ENCODE measurements around the gene GABRG3. TPM values are rescaled to one million over a fixed set of nuclear protein-coding genes. Genes with fewer than 3 reads are reported as not detected.

GABRG3 gene
- total and polyA plus RNA-seq, 2 of the 4 experiments (the other 2 are of a cell fraction): not detected

DNA sequence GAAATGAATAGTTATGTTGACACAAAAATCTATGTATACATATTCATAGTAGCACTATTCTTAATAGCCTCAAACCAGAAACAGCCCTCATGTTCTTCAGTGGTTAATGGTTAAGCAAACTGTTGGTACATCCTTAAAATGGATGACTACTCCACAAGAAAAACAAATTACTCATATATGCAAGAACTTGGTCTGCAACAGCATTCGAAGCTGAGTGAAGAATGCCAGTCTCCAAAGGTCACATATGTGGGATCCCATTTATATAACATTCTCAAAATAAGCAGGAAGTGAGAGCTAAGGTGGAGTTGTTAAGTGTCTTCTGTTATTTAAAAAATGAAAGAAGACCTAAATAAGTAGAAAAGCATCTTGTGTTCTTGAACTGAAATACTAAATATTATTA lies 365.7 kb downstream of the GABRG3 start:
- Histone ChIP-seq H2BK120ac (ENCODE audit: low read depth, low read length) (no peak overlapping the region), H2AK9ac (replicated peaks; ENCODE audit: low read depth, low read length, poor library complexity) (no peak overlapping the region), H3K4me2 (ENCODE audit: low read depth, low read length) (no peak overlapping the region), H3K9ac (ENCODE audit: low read depth, low read length) (no peak overlapping the region), H4K5ac (ENCODE audit: low read depth, low read length) (no peak overlapping the region), H3K27ac (ENCODE audit: insufficient read depth, low read length) (no peak overlapping the region), H4K8ac (ENCODE audit: low read depth in 2 of 2, low read length in 2 of 2) (no peak overlapping the region), H3K4me3 (ENCODE audit: insufficient read depth, low read depth, low read length) (no peak overlapping the region), H3K4ac (ENCODE audit: low read depth, low read length) (no peak overlapping the region), H2AFZ (replicated peaks; ENCODE audit: low read length, poor library complexity) (no peak overlapping the region), H3K9me3 (ENCODE audit: control insufficient read depth, insufficient read depth, low read length) (peaks cover 26% of the 10 kb centered on the region), H2BK5ac (ENCODE audit: low read depth, low read length, poor library complexity, severe bottlenecking) (no peak overlapping the region), H3K18ac (ENCODE audit: low read depth, low read length) (no peak overlapping the region), H3K56ac (ENCODE audit: extremely low read depth, insufficient read depth, low read length) (no peak overlapping the region), H3K14ac (replicated peaks; ENCODE audit: low read depth, low read length) (no peak overlapping the region), H4K91ac (ENCODE audit: insufficient read depth, low read depth, low read length) (no peak overlapping the region), H3K9me1 (ENCODE audit: insufficient read depth, low read length) (no peaks in the 10 kb centered on the region), H3K23ac (ENCODE audit: low read depth, low read length) (no peak overlapping the region), H3K36me3 (ENCODE audit: control insufficient read depth, insufficient read depth, low read length) (no peaks in the 10 kb centered on the region), H4K20me1 (ENCODE audit: insufficient read depth, low read length) (no peaks in the 10 kb centered on the region), H3K79me1 (ENCODE audit: low read depth in 1 of 2, low read length in 2 of 2) (no peaks in the 10 kb centered on the region), H2BK20ac (ENCODE audit: low read depth, low read length) (no peak overlapping the region), H2AK5ac (ENCODE audit: low read depth, low read length) (no peak overlapping the region), H3K27me3 (ENCODE audit: control insufficient read depth, insufficient read depth, low read length) (no peaks in the 10 kb centered on the region), H2BK15ac (ENCODE audit: low read depth, low read length) (no peak overlapping the region), H3K4me1 (ENCODE audit: control insufficient read depth, insufficient read depth, low read length) (no peaks in the 10 kb centered on the region)
- intact Hi-C loops (cut with micrococcal nuclease): no loop called here
- in situ Hi-C loops (cut with MboI; ENCODE audit: low sequenced_read_pairs): no loop called here
- no CpG with 5 or more reads among the region's 1 CpG for WGBS, 2 experiments (ENCODE audit: extremely low coverage in 2 of 2, insufficient read length in 1 of 2)
- dilution Hi-C loops (cut with HindIII; ENCODE audit: low sequenced_read_pairs, unreplicated experiment): no loop called here
- BruUV-seq (replicated peaks): no TSS peak
- TF ChIP-seq POLR2A (IDR thresholded peaks at IDR 0.05; ENCODE audit: low read depth, low read length) (no peak), RCOR1 (IDR thresholded peaks at IDR 0.05; ENCODE audit: insufficient replicate concordance, low read length) (no peak), RFX5 (IDR thresholded peaks at IDR 0.05; ENCODE audit: low read depth, low read length) (no peak), CHD1 (IDR thresholded peaks at IDR 0.05; ENCODE audit: low read depth, low read length) (no peak), MXI1 (IDR thresholded peaks at IDR 0.05; ENCODE audit: borderline replicate concordance, low read depth, low read length) (no peak), FOS (IDR thresholded peaks at IDR 0.05; ENCODE audit: low read depth, low read length) (no peak), SMC3 (IDR thresholded peaks at IDR 0.05; ENCODE audit: low read depth, low read length) (no peak), NFE2L2 (IDR thresholded peaks at IDR 0.05; ENCODE audit: low read depth, low read length) (no peak), MAFK (IDR thresholded peaks at IDR 0.05; ENCODE audit: low read depth, low read length) (no peak), CTCF (conservative IDR thresholded peaks at IDR 0.05; ENCODE audit: low read depth, low read length) (no peak)
- no peak for ATAC-seq (ENCODE audit: low read depth)
- ChIA-PET POLR2A (ENCODE audit: unreplicated experiment) (no interaction called here), CTCF (no interaction called here)
- no peak for DNase-seq

Measured in IMR-90 (cell line).